DMS153 (cell line): Measurements from ENCODE around the gene PITPNM1.
"Not testable (repeated sequence)": the region's sequence is repeated elsewhere in the genome, so short reads cannot be mapped to it uniquely, and the experiment has no call there.

Experiments
- DNase-seq: peaks from one replicate; lab custom pipeline; 2025; lab: John Stamatoyannopoulos, UW

Gene PITPNM1

GRCh38 chr11:67523556-67524479 lies 18.7 kb upstream of the PITPNM1 start:
- no peak for DNase-seq

- no peak for DNase-seq
Observed at GRCh38 chr11:67522844-67523555, 17.8 kb upstream of the PITPNM1 start, which contains the start of gene CABP2. Gene CABP2 (minus strand): TSS chr11:67523446. CDS start chr11:67523326, 120 bp downstream.

GRCh38 chr11:67522338-67522737 lies 17.2 kb upstream of the PITPNM1 start:
- DNase-seq: no peak

- DNase-seq: no peak
Observed at GRCh38 chr11:67521924-67522323, 16.8 kb upstream of the PITPNM1 start.

- no peak for DNase-seq
Observed at GRCh38 chr11:67520856-67521824, 16.0 kb upstream of the PITPNM1 start.

DNA sequence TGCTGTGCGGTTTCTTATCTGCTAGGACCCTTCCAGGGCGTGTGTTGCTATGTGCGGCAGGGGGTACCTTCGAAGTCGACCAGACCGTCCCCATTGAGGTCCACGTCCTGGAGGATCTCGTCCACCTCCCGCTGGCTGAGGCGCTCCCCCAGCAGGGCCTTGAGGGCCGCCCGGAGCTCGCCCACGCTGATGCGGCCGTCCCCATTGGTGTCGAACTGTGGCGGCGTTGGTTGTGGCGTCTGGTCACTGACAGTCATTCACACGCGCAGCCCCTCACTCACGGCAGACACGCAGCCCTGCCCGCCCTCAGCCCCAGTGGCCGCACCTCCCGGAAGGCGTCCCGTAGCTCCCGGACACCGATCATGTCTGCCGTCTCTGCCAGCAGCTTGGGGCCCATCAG lies 14.6 kb upstream of the PITPNM1 start:
- DNase-seq: no peak

DNA sequence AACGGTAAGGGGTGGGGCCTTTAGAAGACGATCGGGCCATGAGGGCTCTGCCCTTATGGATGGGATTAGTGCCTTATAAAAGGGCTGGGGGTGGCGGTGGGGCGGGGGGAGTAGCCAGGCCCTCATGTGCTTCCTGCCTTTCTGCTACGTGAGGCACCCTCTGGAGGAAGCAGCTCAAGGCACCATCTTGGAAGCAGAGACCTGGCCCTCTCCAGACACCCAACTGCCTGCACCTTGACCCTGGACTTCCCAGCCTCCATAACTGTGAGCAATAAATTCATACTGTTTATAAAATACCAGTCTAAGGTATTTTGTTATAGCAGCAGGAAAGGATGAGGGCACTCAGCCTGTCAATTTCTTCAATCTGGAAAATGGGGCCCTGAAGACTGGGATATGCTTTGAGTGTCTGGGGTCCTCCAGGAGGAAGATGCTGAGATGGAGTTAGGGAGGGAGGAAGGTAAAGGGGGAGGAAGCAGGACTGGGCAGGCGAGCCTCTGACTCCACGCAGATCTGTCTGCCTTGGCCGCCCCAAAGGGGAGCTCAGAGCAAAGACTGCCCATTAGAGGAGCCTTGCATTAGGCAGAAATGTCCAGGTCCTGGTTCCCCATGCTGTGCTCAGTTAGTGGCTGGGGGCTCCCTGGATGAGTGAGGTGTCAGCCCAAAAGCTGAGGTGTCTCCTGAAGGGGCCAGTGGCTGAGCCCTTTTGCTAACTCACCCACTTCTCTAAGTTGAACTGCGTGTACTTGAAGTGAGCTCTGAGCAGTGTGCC lies 12.8 kb upstream of the PITPNM1 start:
- no peak for DNase-seq

DNA sequence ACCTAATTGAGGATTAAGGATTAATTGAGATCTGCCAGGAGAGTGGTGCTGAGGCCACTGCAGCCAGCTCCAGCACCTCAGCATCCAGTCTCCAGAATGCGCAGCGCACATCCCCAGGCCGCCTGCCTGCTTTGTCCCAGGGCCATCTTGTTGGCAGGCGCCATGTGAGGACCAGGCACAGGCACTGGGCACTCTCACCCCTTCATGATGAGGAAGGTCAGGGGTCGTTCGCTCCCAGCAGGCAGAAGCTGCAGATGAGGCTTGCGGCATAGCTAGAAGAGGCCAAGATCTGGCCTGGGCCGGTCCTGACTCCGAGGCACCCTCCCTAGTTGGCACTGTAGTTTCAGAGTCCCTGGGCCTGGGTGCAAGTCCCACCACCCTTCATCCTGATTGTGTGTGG lies 11.6 kb upstream of the PITPNM1 start:
- DNase-seq: no peak

- DNase-seq: no peak
Observed at GRCh38 chr11:67514116-67514515, 9.0 kb upstream of the PITPNM1 start.

DNA sequence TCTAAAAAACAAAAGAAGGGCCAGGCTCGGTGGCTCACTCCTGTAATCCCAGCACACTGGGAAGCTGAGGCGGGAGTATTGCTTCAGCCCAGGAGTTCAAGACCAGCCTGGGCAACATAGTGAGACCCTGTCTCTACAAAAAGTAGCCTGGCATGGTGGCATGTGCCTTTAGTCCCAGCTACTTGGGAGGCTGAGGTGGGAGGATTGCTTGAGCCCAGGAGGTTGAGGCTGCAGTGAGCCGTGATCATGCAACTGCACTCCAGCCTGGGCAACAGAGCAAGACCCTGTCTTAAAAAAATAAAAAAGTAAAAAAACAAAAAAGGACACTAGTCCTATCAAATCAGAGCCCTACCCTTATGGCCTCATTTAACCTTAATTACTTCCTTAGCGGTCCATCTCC lies 6.4 kb upstream of the PITPNM1 start:
- DNase-seq: not testable (repeated sequence)

GRCh38 chr11:67510023-67510345 lies 4.8 kb upstream of the PITPNM1 start:
- no peak for DNase-seq

DNA sequence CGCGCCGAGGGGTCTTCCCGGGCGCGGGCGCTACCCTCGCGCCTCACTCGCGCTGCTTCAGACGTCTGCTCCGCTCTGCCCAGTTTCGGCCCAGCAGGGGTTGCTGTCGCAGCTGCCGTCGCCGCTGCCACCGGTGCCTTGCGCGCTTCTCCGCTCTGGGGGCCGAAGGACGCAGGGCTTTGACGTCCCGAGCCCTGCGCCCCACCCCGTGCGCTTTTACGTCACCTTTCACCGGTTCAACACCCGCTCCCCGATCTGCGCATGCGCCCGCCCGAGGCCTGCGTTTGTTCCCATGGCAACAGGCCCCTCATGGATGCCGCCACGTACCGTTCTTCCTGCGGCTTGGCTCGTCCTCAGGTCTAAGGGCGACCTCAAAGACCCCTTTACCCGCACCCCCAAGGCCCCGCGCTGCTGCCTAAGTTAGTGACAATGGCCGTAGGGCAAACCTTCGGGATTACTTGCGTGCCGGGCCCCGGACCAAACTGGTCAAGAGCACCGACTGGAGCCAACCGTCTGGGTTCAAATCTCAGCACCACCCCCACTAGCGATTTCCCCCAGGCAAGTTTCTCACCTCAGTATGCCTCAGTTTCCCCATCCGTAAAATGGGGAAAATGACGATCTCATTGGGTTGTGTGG lies 3.4 kb upstream of the PITPNM1 start:
- DNase-seq: peak; percentile 90

DNA sequence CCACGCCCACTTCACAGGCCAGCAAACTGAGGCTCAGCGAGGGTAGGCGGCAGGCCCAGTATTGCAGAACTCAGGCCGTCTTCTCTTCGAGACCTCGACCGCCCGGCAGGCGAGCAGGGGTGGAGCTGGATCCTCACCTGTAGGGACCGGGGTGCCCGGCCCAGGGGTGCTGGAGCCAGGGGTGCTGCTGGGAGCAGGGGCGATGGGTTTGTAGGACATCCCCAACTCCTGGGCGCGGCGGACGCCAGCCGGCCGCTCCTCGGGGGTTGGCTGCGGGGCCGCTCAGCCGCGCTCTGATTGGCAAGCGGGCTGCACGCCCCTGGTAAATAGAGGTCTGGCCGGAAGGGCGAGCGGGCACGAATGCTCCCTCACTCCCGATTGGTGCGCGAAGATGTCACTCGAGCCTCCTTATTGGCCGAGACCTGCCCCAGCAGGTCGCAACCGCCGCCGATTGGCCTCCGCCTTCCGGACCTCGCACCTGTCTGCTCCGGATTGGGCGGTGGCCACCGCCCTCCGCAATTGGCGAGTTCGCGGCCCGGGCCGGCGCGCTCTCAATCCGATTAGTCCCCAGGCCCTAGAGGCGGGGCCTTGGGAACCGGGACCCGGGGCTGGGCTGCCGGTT lies 2.8 kb upstream of the PITPNM1 start, which contains the start of gene CDK2AP2:
Gene CDK2AP2, minus strand, starts transcription at position 299 of the 622 bp plus-strand sequence. Its CDS starts 80 bp downstream, at position 219.
- peak; percentile 99 for DNase-seq

DNA sequence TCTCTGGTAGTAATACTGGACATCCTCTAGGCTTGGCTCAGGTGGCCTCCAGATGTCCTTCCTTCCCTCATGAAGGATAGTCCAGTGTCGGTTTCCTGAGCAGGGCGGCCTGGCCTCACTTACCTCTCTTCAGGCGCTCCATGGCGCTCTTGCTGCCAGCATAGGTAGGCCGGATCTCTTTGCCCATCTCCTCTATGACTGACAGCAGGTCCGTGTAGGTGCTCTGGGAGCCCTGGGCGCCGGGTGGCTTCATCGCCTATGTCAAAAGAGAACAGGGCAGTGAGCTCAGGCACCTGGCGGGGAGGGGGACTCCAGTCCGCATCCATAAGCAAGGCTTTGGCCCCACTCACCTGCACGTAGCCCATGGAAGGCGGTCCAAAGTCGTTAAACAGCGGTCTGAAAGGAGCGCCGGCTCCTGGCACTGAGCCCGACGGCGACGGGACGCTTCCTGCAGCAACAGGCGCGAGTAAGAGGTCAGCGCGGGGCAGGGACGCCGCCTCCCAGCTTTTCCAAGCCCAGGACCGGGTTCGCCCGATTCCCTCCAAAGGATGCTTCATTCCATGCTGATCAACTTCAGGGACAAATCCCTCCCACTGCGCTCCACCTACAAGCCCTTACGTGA lies 2.2 kb upstream of the PITPNM1 start:
- DNase-seq: no peak

DNA sequence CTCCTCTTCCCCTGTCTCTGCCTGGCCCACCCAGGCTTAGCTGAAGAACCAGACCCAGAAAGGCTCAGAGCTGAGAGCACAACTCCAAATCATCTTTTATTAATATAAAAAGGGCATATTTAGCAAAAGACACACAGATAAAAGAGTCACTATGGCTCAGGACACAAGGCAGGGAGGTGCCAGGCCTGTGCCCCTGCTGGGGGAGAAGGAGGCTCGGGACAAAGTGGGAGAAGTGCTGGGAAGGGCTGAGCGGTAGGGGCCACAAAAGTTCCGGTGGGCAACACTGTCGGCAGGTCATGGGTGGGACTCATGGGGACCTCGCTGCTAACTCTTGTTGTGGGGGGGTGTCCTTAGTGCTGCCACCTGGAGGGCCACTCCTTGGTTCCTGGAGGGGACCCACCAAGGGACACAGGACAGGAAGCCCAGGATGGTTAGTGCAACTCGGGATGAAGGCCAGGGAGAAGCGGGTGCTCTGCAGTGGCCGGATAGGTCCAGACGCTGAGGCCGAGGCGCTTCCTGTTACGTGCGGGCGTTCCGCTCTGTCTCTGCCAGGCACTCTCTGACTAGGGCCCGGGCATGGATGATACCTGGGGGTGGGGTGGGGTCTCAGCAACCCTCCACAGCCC lies 1.4 kb upstream of the PITPNM1 start:
- DNase-seq: no peak

DNA sequence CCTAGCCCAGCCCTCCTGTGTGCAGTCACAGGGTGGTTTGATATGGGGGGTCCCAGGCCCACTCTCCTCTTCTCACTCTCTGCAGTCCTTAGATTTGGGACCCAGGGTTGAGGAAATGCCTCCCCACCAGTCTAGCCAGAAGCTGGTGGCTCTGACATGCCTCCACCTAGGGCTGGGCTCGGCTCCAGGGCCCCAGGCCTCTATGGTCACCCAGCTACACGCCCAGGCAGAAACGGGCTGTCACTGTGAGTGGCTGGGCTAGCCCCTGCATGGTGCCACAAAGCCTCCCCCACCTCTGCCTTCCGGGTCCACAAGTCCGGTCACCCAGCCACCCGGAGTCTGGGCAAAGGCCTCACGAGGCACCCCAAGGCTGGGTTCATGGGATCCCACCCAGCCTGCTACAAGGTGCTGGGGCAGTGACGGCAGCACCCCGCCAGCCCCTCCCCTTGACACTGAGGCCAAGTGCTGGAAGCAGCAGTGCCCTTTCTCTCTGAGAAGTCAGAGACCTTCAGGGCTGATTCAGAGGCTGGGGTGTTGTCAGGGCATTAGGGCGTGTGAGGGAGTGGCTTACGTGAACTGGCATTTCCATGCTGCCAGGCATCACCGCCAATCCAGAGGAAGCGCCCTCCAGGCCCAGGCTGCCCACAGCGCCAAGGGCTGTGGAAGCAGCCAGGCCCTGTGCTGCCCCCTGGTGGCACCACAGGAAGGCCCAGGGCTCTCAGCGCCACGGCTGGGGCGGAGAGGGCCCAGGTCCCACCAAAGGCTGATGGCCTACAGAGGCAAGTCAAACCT lies 638 bp upstream of the PITPNM1 start:
- DNase-seq: peak; percentile 89

- DNase-seq: no peak
Observed at GRCh38 chr11:67504005-67504949, 886 bp downstream of the PITPNM1 start.
